Measurements from ENCODE around the gene ATP4B. TPM values are rescaled to one million over a fixed set of nuclear protein-coding genes. Genes with fewer than 3 reads are reported as not detected.

Gene ATP4B
- total RNA-seq, 1 experiment from 2014 or later, result not detected

DNA sequence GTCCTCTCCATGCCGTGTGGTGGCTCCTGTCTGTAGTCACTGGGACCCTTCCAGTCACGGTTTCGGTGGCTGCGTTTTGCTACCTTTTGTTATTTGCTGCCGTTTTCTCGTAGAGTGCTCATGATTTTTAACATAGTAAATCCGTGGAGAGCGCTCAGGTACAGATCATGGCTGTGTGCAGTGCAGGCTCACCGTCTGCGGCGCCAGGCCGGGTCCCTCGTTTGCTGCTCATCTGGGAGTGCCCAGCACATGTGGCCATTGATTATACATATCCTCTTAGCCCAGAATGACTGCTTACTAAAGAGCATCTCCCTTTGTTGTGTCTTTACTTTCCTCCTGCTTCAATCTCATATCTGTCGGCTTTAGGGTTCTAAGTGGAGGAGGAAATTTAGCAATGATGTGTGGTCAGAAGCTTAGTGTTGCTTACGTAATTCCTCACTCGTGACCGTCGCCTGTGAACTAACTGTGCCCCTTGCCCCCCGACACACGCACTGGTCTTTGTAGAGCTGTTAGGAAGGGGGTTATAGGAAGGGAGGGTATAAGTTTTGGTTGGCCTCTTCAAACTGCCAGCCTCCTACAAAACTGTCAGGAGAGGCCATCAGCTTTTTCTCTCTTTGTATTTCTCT is 41.6 kb downstream of the ATP4B start (continued):
- TF ChIP-seq ZNF138 (CRISPR knock-in tag; conservative IDR thresholded peaks at IDR 0.05), result no peak

DNA sequence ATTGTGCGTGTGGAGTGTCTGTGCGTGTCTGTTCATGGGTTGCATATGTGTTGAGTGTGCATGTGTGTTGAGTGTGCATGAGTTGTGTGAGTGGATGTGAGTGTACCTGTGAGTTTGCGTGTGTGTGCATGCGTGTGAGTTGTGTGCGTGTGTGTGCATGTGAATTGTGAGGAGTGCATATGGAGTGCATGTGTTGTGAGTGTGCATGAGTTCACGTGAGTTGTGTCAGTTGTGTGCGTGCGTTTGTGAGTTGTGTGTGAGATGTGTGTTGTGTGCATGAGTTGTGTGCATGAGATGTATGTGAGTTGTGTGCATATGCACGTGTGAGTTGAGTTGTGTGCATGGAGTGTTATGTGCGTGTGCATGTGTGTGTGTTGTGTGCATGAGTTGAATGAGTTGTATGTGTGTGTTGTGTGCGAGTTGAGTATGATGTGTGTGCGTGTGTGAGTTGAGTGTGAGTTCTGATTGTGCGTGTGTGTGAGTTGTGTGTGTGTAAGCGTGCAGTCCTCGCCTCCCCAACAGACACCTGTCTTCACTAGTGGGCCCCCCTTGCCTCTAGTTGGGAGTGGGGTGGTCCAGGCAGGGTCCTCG is 44.1 kb downstream of the ATP4B start:
- Mint-ChIP-seq H3K27ac (no peak overlapping the region), H3K27me3 (ENCODE audit: low read depth) (no peaks in the 10 kb centered on the region), H3K4me3 (no peak overlapping the region), H3K36me3 (peaks cover 14% of the 10 kb centered on the region), H3K9me3 (no peaks in the 10 kb centered on the region), H3K4me1 (peaks cover 15% of the 10 kb centered on the region)
- ChIA-PET CTCF (no interaction called here), POLR2A (interaction anchor here (0.6 kb wide), 1 partner anchor 160 kb away, joined by 3 read pairs; no protein-coding TSS in a partner anchor)
- ATAC-seq (no peak), DNase-seq (ENCODE audit: low spot score) (no peak)
- TF ChIP-seq ZBTB43 (CRISPR knock-in tag; IDR thresholded peaks at IDR 0.05), result peak; percentile 87; the same call in 1 of the 2 replicates
- no peak for TF ChIP-seq FOXJ3 (CRISPR knock-in tag; IDR thresholded peaks at IDR 0.05; ENCODE audit: borderline replicate concordance)
- TF ChIP-seq ZNF263 (CRISPR knock-in tag; IDR thresholded peaks at IDR 0.05; ENCODE audit: low read depth), result no peak

GRCh38 chr13:113612607-113613006 is 45.4 kb downstream of the ATP4B start:
- CTCF ChIA-PET, result no interaction called here
- TF ChIP-seq ZNF138 (CRISPR knock-in tag; conservative IDR thresholded peaks at IDR 0.05), result no peak
- no peak for TF ChIP-seq CBFB (CRISPR knock-in tag; IDR thresholded peaks at IDR 0.05; ENCODE audit: low read depth)
- TF ChIP-seq, protein P1, sequence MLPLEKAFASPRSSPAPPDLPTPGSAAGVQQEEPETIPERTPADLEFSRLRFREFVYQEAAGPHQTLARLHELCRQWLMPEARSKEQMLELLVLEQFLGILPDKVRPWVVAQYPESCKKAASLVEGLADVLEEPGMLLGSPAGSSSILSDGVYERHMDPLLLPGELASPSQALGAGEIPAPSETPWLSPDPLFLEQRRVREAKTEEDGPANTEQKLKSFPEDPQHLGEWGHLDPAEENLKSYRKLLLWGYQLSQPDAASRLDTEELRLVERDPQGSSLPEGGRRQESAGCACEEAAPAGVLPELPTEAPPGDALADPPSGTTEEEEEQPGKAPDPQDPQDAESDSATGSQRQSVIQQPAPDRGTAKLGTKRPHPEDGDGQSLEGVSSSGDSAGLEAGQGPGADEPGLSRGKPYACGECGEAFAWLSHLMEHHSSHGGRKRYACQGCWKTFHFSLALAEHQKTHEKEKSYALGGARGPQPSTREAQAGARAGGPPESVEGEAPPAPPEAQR (CRISPR knock-in tag; IDR thresholded peaks at IDR 0.05), result no peak
- no peak for TF ChIP-seq ZNF396 (CRISPR knock-in tag; IDR thresholded peaks at IDR 0.05; ENCODE audit: borderline replicate concordance)
- TF ChIP-seq ARID4B (CRISPR knock-in tag; IDR thresholded peaks at IDR 0.05; ENCODE audit: borderline replicate concordance), result no peak
- no peak for TF ChIP-seq CREM (CRISPR knock-in tag; IDR thresholded peaks at IDR 0.05)
- TF ChIP-seq, protein P2, sequence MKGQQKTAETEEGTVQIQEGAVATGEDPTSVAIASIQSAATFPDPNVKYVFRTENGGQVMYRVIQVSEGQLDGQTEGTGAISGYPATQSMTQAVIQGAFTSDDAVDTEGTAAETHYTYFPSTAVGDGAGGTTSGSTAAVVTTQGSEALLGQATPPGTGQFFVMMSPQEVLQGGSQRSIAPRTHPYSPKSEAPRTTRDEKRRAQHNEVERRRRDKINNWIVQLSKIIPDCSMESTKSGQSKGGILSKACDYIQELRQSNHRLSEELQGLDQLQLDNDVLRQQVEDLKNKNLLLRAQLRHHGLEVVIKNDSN (CRISPR knock-in tag; IDR thresholded peaks at IDR 0.05), result no peak
- TF ChIP-seq MXD4 (CRISPR knock-in tag; IDR thresholded peaks at IDR 0.05; ENCODE audit: borderline replicate concordance), result no peak
- TF ChIP-seq, protein P3, sequence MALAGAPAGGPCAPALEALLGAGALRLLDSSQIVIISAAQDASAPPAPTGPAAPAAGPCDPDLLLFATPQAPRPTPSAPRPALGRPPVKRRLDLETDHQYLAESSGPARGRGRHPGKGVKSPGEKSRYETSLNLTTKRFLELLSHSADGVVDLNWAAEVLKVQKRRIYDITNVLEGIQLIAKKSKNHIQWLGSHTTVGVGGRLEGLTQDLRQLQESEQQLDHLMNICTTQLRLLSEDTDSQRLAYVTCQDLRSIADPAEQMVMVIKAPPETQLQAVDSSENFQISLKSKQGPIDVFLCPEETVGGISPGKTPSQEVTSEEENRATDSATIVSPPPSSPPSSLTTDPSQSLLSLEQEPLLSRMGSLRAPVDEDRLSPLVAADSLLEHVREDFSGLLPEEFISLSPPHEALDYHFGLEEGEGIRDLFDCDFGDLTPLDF (CRISPR knock-in tag; IDR thresholded peaks at IDR 0.05), result no peak
- TF ChIP-seq CTCF (IDR thresholded peaks at IDR 0.05), result no peak
- TF ChIP-seq PRRX2 (CRISPR knock-in tag; IDR thresholded peaks at IDR 0.05), result no peak
- TF ChIP-seq TEAD1 (CRISPR knock-in tag; IDR thresholded peaks at IDR 0.05), result no peak
- H3K9me3 Mint-ChIP-seq, result no peaks in the 10 kb centered on the region
- H3K4me3 Mint-ChIP-seq, result no peak overlapping the region
- no peak overlapping the region; the same call in 1 of the 2 replicates for H3K27ac Mint-ChIP-seq
- peaks cover 12% of the 10 kb centered on the region for H3K4me1 Mint-ChIP-seq
- H3K36me3 Mint-ChIP-seq, result peaks cover 14% of the 10 kb centered on the region
- ATAC-seq (no peak), DNase-seq (ENCODE audit: low spot score) (no peak)
- no peaks in the 10 kb centered on the region for H3K27me3 Mint-ChIP-seq (ENCODE audit: low read depth)
- POLR2A ChIA-PET, result no interaction called here

All from WTC11 (cell line).